ENCODE data around the gene NOX4. TPM values are rescaled to one million over a fixed set of nuclear protein-coding genes. Genes with fewer than 3 reads are reported as not detected.
"Not testable (repeated sequence)": the region's sequence is repeated elsewhere in the genome, so short reads cannot be mapped to it uniquely, and the experiment has no call there.

NOX4 gene
- total RNA-seq, 1 donor from 2014 or later: not detected

DNA sequence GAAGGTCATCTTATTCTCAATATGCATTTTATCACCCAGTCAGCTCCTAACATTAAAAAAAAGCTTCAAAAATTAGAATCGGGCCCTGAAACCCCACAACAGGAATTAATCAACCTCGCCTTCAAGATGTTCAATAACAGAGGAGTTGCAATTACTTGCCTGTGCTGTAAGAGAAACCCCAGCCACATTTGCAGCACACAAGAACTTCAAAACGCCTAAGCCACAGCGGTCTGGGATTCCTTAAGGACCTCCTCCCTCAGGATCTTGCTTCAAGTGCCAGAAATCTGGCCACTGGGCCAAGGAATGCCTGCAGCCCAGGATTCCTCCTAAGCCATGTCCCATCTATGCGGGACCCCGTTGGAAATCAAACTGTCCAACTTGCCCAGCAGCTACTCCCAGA lies 108.2 kb downstream of the NOX4 start:
- intact Hi-C loops (cut with micrococcal nuclease): not testable (repeated sequence)

DNA sequence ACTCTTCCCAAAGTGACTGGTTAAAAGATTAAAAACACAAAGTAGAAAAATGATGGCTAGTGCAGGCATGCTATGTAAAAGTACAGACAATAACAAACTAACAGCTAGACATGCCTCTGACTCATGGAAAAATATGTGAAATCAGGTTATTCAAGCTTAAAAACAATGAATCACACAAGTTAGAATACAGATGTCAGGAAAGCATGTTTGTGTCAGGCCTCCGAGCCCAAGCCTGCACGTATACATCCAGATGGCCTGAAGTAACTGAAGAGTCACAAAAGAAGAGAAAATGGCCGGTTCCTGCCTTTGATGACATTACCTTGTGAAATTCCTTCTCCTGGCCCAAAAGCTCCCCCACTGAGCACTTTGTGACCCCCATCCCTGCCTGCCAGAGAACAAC lies 110.1 kb downstream of the NOX4 start:
- intact Hi-C loops (cut with micrococcal nuclease): no loop called here

DNA sequence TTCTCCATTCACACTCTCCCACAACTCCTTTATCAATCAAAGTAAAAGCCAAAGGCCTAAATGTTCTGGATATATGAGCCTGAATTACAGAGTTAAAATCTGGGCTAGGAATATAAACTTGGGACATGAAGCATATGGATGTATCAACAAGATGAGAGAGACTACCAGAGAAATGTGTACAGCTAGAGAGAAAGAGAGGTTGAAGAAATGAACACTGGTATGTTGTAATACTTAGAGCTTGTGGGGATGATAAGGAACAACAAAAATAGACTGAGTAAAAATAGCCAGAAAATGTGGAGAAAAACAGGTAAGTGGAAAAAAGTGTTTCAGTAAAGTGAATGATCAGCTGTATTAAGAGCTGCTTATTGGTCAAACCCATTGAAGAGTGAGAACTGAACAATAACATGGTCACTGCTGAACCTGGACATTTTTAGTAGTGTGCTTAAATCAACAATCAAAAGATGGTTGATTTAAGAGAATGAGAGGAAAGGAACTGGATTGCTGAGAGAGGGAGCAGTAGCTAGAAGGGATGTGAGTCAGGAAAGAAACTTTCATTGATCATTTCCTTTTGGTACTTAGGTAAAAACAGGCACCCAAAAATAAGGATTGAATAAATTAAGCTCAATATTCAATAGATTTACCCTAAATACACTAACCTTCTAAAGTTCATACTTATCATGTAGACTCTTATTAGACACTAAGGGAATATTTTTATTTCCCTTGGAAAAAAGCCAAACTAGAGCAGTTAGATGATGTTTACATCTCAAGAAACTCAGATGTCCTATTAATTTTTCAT lies 111.0 kb downstream of the NOX4 start:
- intact Hi-C loops (cut with micrococcal nuclease): not testable (repeated sequence)

DNA sequence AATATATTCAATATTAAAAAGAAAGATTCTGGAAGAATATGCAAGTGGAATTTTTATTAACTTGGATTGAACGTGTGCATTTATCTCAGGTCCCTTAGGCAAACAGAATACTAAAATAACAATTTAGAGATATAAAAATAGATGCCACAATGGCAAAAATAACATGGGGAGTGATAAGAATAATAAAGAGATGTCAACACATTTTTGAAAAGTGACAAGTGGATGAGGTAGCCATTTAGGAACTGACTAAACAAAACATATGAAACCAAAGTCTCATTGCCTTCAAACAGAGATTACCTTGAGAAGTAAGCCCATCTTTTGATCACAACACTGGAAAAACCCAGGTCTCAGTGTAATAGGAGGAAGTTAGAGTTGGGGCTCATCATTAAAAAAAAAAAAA lies 112.2 kb downstream of the NOX4 start:
- intact Hi-C loops (cut with micrococcal nuclease): not testable (repeated sequence)

- intact Hi-C loops (cut with micrococcal nuclease): not testable (repeated sequence)
These were observed 121.8 kb downstream of the NOX4 start for GRCh38 chr11:89369356-89369755.

DNA sequence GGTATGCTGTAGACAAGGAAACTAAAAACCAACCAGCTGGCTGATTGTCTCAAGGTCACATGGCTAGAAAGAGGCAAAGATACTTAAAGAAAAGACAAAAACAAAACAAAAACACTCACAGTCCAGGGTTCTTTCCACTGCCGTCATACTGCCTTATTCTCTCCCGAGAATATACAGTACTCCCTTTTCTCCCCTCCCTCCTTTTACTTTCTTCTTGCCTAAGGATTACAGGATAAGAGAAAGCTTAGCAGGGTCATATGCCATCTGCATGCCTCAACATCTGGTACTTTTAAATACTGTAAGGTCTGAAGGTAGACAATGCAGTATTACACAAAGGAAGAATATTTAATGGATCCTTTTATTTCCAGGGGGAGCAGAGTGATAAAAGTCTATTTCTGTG lies 126.3 kb downstream of the NOX4 start:
- intact Hi-C loops (cut with micrococcal nuclease): not testable (repeated sequence)

GRCh38 chr11:89361734-89362133 lies 129.4 kb downstream of the NOX4 start:
- intact Hi-C loops (cut with micrococcal nuclease): no loop called here

GRCh38 chr11:89359208-89359607 lies 132.0 kb downstream of the NOX4 start:
- intact Hi-C loops (cut with micrococcal nuclease): not testable (repeated sequence)

DNA sequence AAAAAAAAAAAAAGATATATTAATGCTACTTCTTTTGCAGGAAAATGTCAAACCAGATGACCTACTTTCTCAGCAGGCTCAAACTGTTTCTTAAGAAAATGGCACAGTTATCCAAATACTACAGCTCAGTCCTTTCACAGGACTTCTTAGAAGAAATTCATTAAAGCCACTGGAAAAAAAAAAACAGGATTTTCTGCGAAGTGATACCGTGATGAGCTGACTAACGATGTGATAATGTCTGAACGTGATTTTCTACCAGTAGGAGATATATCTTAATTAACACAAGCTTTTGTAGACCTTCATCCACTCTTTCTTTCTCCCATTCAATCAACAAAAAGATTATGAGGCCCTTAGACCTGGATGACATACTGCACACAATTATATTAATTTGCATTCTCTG lies 132.4 kb downstream of the NOX4 start:
- intact Hi-C loops (cut with micrococcal nuclease): no loop called here

GRCh38 chr11:89355646-89356045 lies 135.5 kb downstream of the NOX4 start:
- intact Hi-C loops (cut with micrococcal nuclease): no loop called here

GRCh38 chr11:89354513-89354912 lies 136.7 kb downstream of the NOX4 start:
- intact Hi-C loops (cut with micrococcal nuclease): not testable (repeated sequence)

DNA sequence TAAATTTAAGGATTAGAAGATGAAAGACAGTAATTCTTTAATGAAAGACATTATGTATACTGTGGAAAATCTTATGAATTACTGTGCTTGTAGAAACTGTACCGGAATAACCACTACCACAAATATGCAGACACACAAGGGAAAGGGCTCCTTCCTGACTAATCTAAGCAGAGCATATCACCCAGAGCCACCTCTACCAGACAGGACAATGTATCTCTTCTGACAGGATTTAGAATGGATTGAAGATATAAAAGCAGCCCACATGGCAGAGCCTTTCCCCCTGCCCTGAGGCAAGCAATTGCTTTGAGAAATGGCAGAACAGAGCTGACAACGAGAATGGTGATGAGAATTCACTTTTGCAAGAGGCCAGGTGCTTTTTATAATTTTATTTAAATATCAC lies 144.1 kb downstream of the NOX4 start:
- intact Hi-C loops (cut with micrococcal nuclease): no loop called here

GRCh38 chr11:89346601-89347000 lies 144.6 kb downstream of the NOX4 start:
- intact Hi-C loops (cut with micrococcal nuclease): no loop called here

- intact Hi-C loops (cut with micrococcal nuclease): not testable (repeated sequence)
These were observed 148.1 kb downstream of the NOX4 start for GRCh38 chr11:89342880-89343572.

DNA sequence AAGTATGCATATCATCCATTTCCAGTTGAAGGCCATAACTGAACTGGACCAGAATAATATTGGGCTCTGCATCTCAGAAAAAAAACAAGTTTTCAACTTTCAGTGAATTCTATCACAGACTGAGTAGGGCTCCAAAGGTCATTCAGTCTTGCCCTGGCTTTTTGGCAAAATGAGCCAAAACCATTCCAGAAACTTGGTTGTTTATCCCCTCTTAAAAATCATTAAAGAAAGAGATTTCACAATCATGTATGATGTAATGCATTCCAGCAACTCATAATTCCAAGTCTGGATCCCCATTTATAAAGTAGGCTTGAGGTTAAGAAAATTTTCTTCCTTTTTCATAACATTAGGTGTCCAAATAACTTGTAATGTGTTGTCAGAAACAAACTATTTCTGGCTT lies 150.7 kb downstream of the NOX4 start:
- intact Hi-C loops (cut with micrococcal nuclease): not testable (repeated sequence)

DNA sequence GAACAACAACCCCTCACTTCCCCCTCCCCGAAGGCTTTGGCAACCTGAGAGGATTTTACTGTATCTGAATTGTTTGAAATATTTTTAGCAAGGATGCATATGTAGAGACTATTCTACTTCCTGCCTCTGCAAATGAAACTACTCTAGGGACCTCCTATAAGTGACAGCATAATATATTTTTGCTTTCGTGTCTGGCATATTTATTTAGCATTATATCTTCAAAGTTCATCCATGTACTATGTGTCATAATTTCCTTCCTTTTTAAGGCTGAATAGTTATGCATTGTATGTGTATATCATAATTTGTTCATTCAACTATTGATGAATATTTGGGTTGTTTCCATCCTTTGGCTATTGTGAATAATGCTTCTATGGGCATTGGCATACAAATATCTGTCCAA lies 153.1 kb downstream of the NOX4 start:
- intact Hi-C loops (cut with micrococcal nuclease): not testable (repeated sequence)

GRCh38 chr11:89337100-89337650 lies 154.0 kb downstream of the NOX4 start:
- intact Hi-C loops (cut with micrococcal nuclease): not testable (repeated sequence)

- intact Hi-C loops (cut with micrococcal nuclease): not testable (repeated sequence)
These were observed 157.5 kb downstream of the NOX4 start for GRCh38 chr11:89333704-89334103.

GRCh38 chr11:89331940-89332339 lies 159.2 kb downstream of the NOX4 start:
- intact Hi-C loops (cut with micrococcal nuclease): not testable (repeated sequence)

GRCh38 chr11:89327885-89328284 lies 163.3 kb downstream of the NOX4 start:
- intact Hi-C loops (cut with micrococcal nuclease): no loop called here

GRCh38 chr11:89321401-89321800 lies 169.8 kb downstream of the NOX4 start:
- intact Hi-C loops (cut with micrococcal nuclease): no loop called here

- intact Hi-C loops (cut with micrococcal nuclease): not testable (repeated sequence)
These were observed 180.6 kb downstream of the NOX4 start for GRCh38 chr11:89310607-89311006.
